Osteocyte (in vitro differentiated cells): Measurements from ENCODE around the gene CRTAP. TPM values are rescaled to one million over a fixed set of nuclear protein-coding genes. Genes with fewer than 3 reads are reported as not detected.
"Not testable (repeated sequence)": the region's sequence is repeated elsewhere in the genome, so short reads cannot be mapped to it uniquely, and the experiment has no call there.

ENCODE experiments used
- DNase-seq: peaks from one replicate; pipeline ENCODE4 v3.0.0; 2021; ENCODE audit warnings: mixed read lengths; ENCODE audit not compliant: unreplicated experiment; ENCODE audit errors: extremely low spot score
- H3K27ac Mint-ChIP-seq: one replicate; pipeline ENCODE4 v1.8.0; 2021; ENCODE audit warnings: mild to moderate bottlenecking, mixed read lengths; ENCODE audit not compliant: unreplicated experiment
- H3K27me3 Mint-ChIP-seq: one replicate; pipeline ENCODE4 v1.8.0; 2021; ENCODE audit warnings: mixed read lengths; ENCODE audit not compliant: unreplicated experiment
- H3K36me3 Mint-ChIP-seq: one replicate; pipeline ENCODE4 v1.8.0; 2021; ENCODE audit warnings: mixed read lengths; ENCODE audit not compliant: unreplicated experiment
- H3K4me1 Mint-ChIP-seq: one replicate; pipeline ENCODE4 v1.8.0; 2021; ENCODE audit warnings: mixed read lengths; ENCODE audit not compliant: unreplicated experiment
- H3K4me3 Mint-ChIP-seq: one replicate; pipeline ENCODE4 v1.8.0; 2021; ENCODE audit warnings: mild to moderate bottlenecking, moderate library complexity, mixed read lengths; ENCODE audit not compliant: unreplicated experiment
- H3K9me3 Mint-ChIP-seq: one replicate; pipeline ENCODE4 v1.8.0; 2021; ENCODE audit warnings: mixed read lengths; ENCODE audit not compliant: unreplicated experiment
- CTCF ChIP-seq: fragments of 200-600 bp; sonication (generic); IDR thresholded peaks from 2 replicates; pipeline ENCODE4 v1.5.0; 2021; ENCODE audit warnings: antibody characterized with exemption, mild to moderate bottlenecking, moderate library complexity
- total RNA-seq: library from RNA; stranded (reverse); gene quantifications from 2 replicates; pipeline ENCODE4 v1.2.1, GENCODE V29; 2021

CRTAP gene
- total RNA-seq, 1 donor from 2014 or later, result 308 TPM

- Mint-ChIP-seq H3K4me1 (no peaks in the 10 kb centered on the region), H3K27me3 (no peaks in the 10 kb centered on the region), H3K27ac (no peak overlapping the region), H3K36me3 (no peaks in the 10 kb centered on the region), H3K9me3 (no peaks in the 10 kb centered on the region), H3K4me3 (no peak overlapping the region)
- no peak for TF ChIP-seq CTCF
- no peak for DNase-seq
Measured at GRCh38 chr3:33105341-33105948, 8.4 kb upstream of the CRTAP start.

- not testable (repeated sequence) for H3K36me3 Mint-ChIP-seq, H3K9me3 Mint-ChIP-seq, H3K27me3 Mint-ChIP-seq, H3K27ac Mint-ChIP-seq, H3K4me1 Mint-ChIP-seq, H3K4me3 Mint-ChIP-seq
- DNase-seq, result peak; percentile 13
Measured at GRCh38 chr3:33106854-33107253, 7.0 kb upstream of the CRTAP start.

GRCh38 chr3:33111581-33111980 lies 2.2 kb upstream of the CRTAP start:
- H3K9me3 Mint-ChIP-seq, result no peaks in the 10 kb centered on the region
- no peak overlapping the region for H3K4me3 Mint-ChIP-seq
- no peaks in the 10 kb centered on the region for H3K36me3 Mint-ChIP-seq
- peak; percentile 6 for DNase-seq
- no peaks in the 10 kb centered on the region for H3K27me3 Mint-ChIP-seq
- no peak overlapping the region for H3K27ac Mint-ChIP-seq
- H3K4me1 Mint-ChIP-seq, result peaks cover 30% of the 10 kb centered on the region
- TF ChIP-seq CTCF, result no peak

GRCh38 chr3:33114622-33115023 lies 809 bp downstream of the CRTAP start:
- peaks cover 46% of the 10 kb centered on the region for H3K4me1 Mint-ChIP-seq
- H3K9me3 Mint-ChIP-seq, result no peaks in the 10 kb centered on the region
- peak overlapping the region; percentile 93 for H3K27ac Mint-ChIP-seq
- peak; percentile 65 for DNase-seq
- H3K27me3 Mint-ChIP-seq, result no peaks in the 10 kb centered on the region
- no peak for TF ChIP-seq CTCF
- H3K4me3 Mint-ChIP-seq, result peak overlapping the region; percentile 84
- peaks cover 3% of the 10 kb centered on the region for H3K36me3 Mint-ChIP-seq

- H3K27me3 Mint-ChIP-seq, result no peaks in the 10 kb centered on the region
- H3K36me3 Mint-ChIP-seq, result peaks cover 4% of the 10 kb centered on the region
- peak overlapping the region; percentile 84 for H3K4me3 Mint-ChIP-seq
- no peaks in the 10 kb centered on the region for H3K9me3 Mint-ChIP-seq
- peak; percentile 15 for DNase-seq
- TF ChIP-seq CTCF, result no peak
- H3K4me1 Mint-ChIP-seq, result peaks cover 47% of the 10 kb centered on the region
- H3K27ac Mint-ChIP-seq, result peak overlapping the region; percentile 93
Measured at GRCh38 chr3:33115024-33115768, 1.4 kb downstream of the CRTAP start.
